Measurements from ENCODE around the gene VEGFB. TPM values are rescaled to one million over a fixed set of nuclear protein-coding genes. Genes with fewer than 3 reads are reported as not detected.

VEGFB gene
- total and polyA plus RNA-seq, 2 of the 8 experiments (the other 6 are each of a cell fraction or from before 2014, with no cell fraction given): 9.3 to 49.6 TPM

GRCh38 chr11:64219755-64220154, 14.6 kb upstream of the VEGFB start (continued):
- no peak for TF ChIP-seq CTCF (IDR thresholded peaks at IDR 0.05; ENCODE audit: control extremely low read depth in 1 of 3, insufficient read depth in 1 of 3, low read depth in 1 of 3, low read length in 3 of 3)
- no peak for TF ChIP-seq ZNF274 (IDR thresholded peaks at IDR 0.05; ENCODE audit: borderline replicate concordance, extremely low read depth, low read length)
- TF ChIP-seq USF2 (IDR thresholded peaks at IDR 0.05; ENCODE audit: low read length): no peak
- TF ChIP-seq CREB1 (IDR thresholded peaks at IDR 0.05): no peak
- TF ChIP-seq SP2 (IDR thresholded peaks at IDR 0.05; ENCODE audit: low read length): no peak
- TF ChIP-seq ATF3 (IDR thresholded peaks at IDR 0.05; ENCODE audit: insufficient read depth, low read depth, low read length): no peak
- TF ChIP-seq GABPA (IDR thresholded peaks at IDR 0.05; ENCODE audit: borderline replicate concordance, insufficient read depth, low read length): no peak

Measured in H1 (cell line).